H1 (cell line): Measurements from ENCODE around the gene IL2RA. TPM values are rescaled to one million over a fixed set of nuclear protein-coding genes. Genes with fewer than 3 reads are reported as not detected.

ENCODE experiments used
- CTCF ChIA-PET: fragments of 300-600 bp; sonication (Branson Sonifier 250); formaldehyde crosslinking; loops from one replicate; lab custom pipeline; 2021; ENCODE audit not compliant: partially characterized antibody; lab: Charles Lee
- POLR2A ChIA-PET: fragments of 300-600 bp; sonication (Branson Sonifier 250); formaldehyde crosslinking; loops from one replicate; lab custom pipeline; 2021; ENCODE audit warnings: inconsistent platforms; ENCODE audit not compliant: partially characterized antibody; lab: Charles Lee
- DNase-seq, 2 experiments: peaks; one replicate each; pipeline versions ENCODE4 v3.0.0 to v3.0.0-alpha.2; 2010 to 2022; ENCODE audit warnings: low spot score in 2 of 2, low read depth in 1 of 2, mixed read lengths in 1 of 2
- FAIRE-seq: peaks from 2 replicates; lab custom pipeline; 2011; peaks lifted over from hg19 to GRCh38; lab: Jason Lieb, UNC
- H2AFZ ChIP-seq: 2 replicates; pipeline ENCODE4 v1.8.1; 2012; ENCODE audit warnings: low read length, inconsistent platforms
- H2AK5ac ChIP-seq: 2 replicates; pipeline ENCODE4 v1.6.1; 2013; ENCODE audit warnings: low read depth, low read length
- H2BK120ac ChIP-seq: replicated peaks from 2 replicates; pipeline ENCODE3; 2013; ENCODE audit warnings: low read depth, low read length, inconsistent platforms
- H2BK12ac ChIP-seq: 2 replicates; pipeline ENCODE4 v1.6.1; 2013; ENCODE audit warnings: low read depth, low read length
- H2BK15ac ChIP-seq: 2 replicates; pipeline ENCODE4 v1.6.1; 2013; ENCODE audit warnings: low read length
- H2BK20ac ChIP-seq: 2 replicates; pipeline ENCODE4 v1.6.1; 2013; ENCODE audit warnings: low read length
- H2BK5ac ChIP-seq: 2 replicates; pipeline ENCODE4 v1.6.1; 2013; ENCODE audit warnings: low read depth, low read length
- H3K14ac ChIP-seq: 2 replicates; pipeline ENCODE4 v1.6.1; 2013; ENCODE audit warnings: inconsistent platforms; ENCODE audit not compliant: insufficient read length
- H3K18ac ChIP-seq: 2 replicates; pipeline ENCODE4 v1.6.1; 2013; ENCODE audit warnings: low read length; ENCODE audit errors: extremely low read depth
- H3K23ac ChIP-seq: 2 replicates; pipeline ENCODE4 v1.6.1; 2013; ENCODE audit warnings: inconsistent platforms; ENCODE audit not compliant: insufficient read length
- H3K23me2 ChIP-seq: 2 replicates; pipeline ENCODE4 v1.6.1; 2013; ENCODE audit warnings: low read depth, low read length
- H3K27ac ChIP-seq: 2 replicates; pipeline ENCODE4 v1.6.1; 2011; ENCODE audit warnings: low read depth, low read length, inconsistent platforms
- H3K27me3 ChIP-seq, 4 experiments: replicated peaks in 1 of 4; 1 replicate in 1 of 4; 2 replicates in 3 of 4; pipeline versions ENCODE4 v1.6.1 to v1.8.1; 2011 to 2013; ENCODE audit warnings: low read length in 3 of 4, mild to moderate bottlenecking in 3 of 4, inconsistent platforms in 2 of 4, mixed read lengths in 2 of 4, moderate library complexity in 1 of 4; ENCODE audit not compliant: control insufficient read depth in 3 of 4, insufficient read depth in 3 of 4; ENCODE audit errors: extremely low read depth in 1 of 4
- H3K36me3 ChIP-seq, 4 experiments: 2 replicates each; pipeline versions ENCODE4 v1.6.1 to v1.8.1; 2011 to 2013; ENCODE audit warnings: mild to moderate bottlenecking in 4 of 4, low read length in 3 of 4, moderate library complexity in 2 of 4, control low read depth in 1 of 4, inconsistent platforms in 1 of 4; ENCODE audit not compliant: insufficient read depth in 4 of 4, control insufficient read depth in 2 of 4
- H3K4ac ChIP-seq: replicated peaks from 2 replicates; pipeline ENCODE3; 2013; ENCODE audit warnings: low read length, low read depth, mixed read lengths, inconsistent platforms; ENCODE audit not compliant: insufficient read length
- H3K4me1 ChIP-seq, 4 experiments: replicated peaks in 1 of 4; 1 replicate in 1 of 4; 2 replicates in 3 of 4; pipeline versions ENCODE4 v1.6.1 to v1.8.1; 2011 to 2013; ENCODE audit warnings: low read length in 3 of 4, inconsistent platforms in 2 of 4, mixed read lengths in 1 of 4; ENCODE audit not compliant: insufficient read depth in 4 of 4, control insufficient read depth in 3 of 4
- H3K4me2 ChIP-seq, 2 experiments: 2 replicates each; pipeline versions ENCODE4 v1.6.1 to v1.8.1; 2011 to 2013; ENCODE audit warnings: low read depth in 2 of 2, low read length in 2 of 2, control low read depth in 1 of 2, inconsistent platforms in 1 of 2, mild to moderate bottlenecking in 1 of 2; ENCODE audit not compliant: insufficient read depth in 1 of 2
- H3K4me3 ChIP-seq, 4 experiments: fragments of 200-600, 300-600 bp in 1 of 4; sonication (generic), shearing (Covaris generic), sonication (Bioruptor Twin) in 1 of 4; 2 replicates each; pipeline versions ENCODE4 v1.5.1 to v1.8.1; 2011 to 2016; ENCODE audit warnings: low read length in 4 of 4, low read depth in 3 of 4, control low read depth in 2 of 4, inconsistent platforms in 2 of 4, mild to moderate bottlenecking in 2 of 4, mixed read lengths in 1 of 4, moderate library complexity in 1 of 4; ENCODE audit not compliant: insufficient read depth in 2 of 4; ENCODE audit errors: extremely low read depth in 1 of 4
- H3K56ac ChIP-seq: replicated peaks from 2 replicates; pipeline ENCODE3; 2013; ENCODE audit warnings: low read depth, mild to moderate bottlenecking, mixed read lengths, low read length, inconsistent platforms; ENCODE audit not compliant: insufficient read length
- H3K79me1 ChIP-seq: 2 replicates; pipeline ENCODE4 v1.6.1; 2013; ENCODE audit warnings: low read depth, low read length, control low read depth
- H3K79me2 ChIP-seq, 2 experiments: 2 replicates each; pipeline versions ENCODE4 v1.6.1 to v1.8.1; 2012 to 2013; ENCODE audit warnings: low read length in 2 of 2, mild to moderate bottlenecking in 2 of 2, inconsistent platforms in 1 of 2; ENCODE audit not compliant: insufficient read depth in 2 of 2, control insufficient read depth in 1 of 2
- H3K9ac ChIP-seq, 4 experiments: replicated peaks in 1 of 4; 1 replicate in 1 of 4; 2 replicates in 3 of 4; pipeline versions ENCODE4 v1.6.1 to v1.8.1; 2011 to 2013; ENCODE audit warnings: low read depth in 3 of 4, low read length in 3 of 4, control low read depth in 2 of 4, mild to moderate bottlenecking in 2 of 4, moderate library complexity in 2 of 4, inconsistent platforms in 1 of 4; ENCODE audit errors: extremely low read depth in 1 of 4
- H3K9me3 ChIP-seq, 2 experiments: 2 replicates each; pipeline versions ENCODE4 v1.6.1 to v1.8.1; 2012 to 2013; ENCODE audit warnings: mild to moderate bottlenecking in 2 of 2, moderate library complexity in 2 of 2, control low read depth in 1 of 2, inconsistent platforms in 1 of 2, low read depth in 1 of 2, low read length in 1 of 2, mixed read lengths in 1 of 2; ENCODE audit not compliant: insufficient read depth in 2 of 2
- H4K20me1 ChIP-seq, 2 experiments: replicated peaks in 1 of 2; 2 replicates each; pipeline versions ENCODE3 to v1.8.1; 2011 to 2013; ENCODE audit warnings: inconsistent platforms in 2 of 2, low read length in 2 of 2, mild to moderate bottlenecking in 1 of 2; ENCODE audit not compliant: insufficient read depth in 2 of 2, control insufficient read depth in 1 of 2
- H4K5ac ChIP-seq: 2 replicates; pipeline ENCODE4 v1.6.1; 2013; ENCODE audit warnings: low read length, low read depth, mixed read lengths, inconsistent platforms; ENCODE audit not compliant: insufficient read length
- H4K8ac ChIP-seq: 2 replicates; pipeline ENCODE4 v1.8.0; 2013; ENCODE audit warnings: mild to moderate bottlenecking, moderate library complexity, low read length, inconsistent platforms; ENCODE audit not compliant: insufficient read depth; ENCODE audit errors: extremely low read depth
- H4K91ac ChIP-seq: replicated peaks from 2 replicates; pipeline ENCODE3; 2013; ENCODE audit warnings: low read length, mixed read lengths, inconsistent platforms; ENCODE audit not compliant: insufficient read length
- FOSL1 ChIP-seq: IDR thresholded peaks from 2 replicates; pipeline ENCODE4 v1.6.1; 2011; ENCODE audit warnings: mild to moderate bottlenecking, low read depth, low read length, moderate library complexity; ENCODE audit not compliant: insufficient read depth
- SRF ChIP-seq: IDR thresholded peaks from 2 replicates; pipeline ENCODE4 v1.6.1; 2011; ENCODE audit warnings: mild to moderate bottlenecking, low read depth, low read length, moderate library complexity
- WGBS, 2 experiments: shearing (Covaris generic) in 1 of 2; methylation state at CpG; one replicate each; pipeline versions ENCODE4 v1.1.6 to v1.1.7; 2013 to 2015; ENCODE audit warnings: low lambda C conversion rate in 2 of 2, mixed read lengths in 2 of 2, inconsistent platforms in 1 of 2, low coverage in 1 of 2, missing lambda C conversion rate in 1 of 2; ENCODE audit not compliant: insufficient replicate concordance in 2 of 2, insufficient coverage in 1 of 2, insufficient read length in 1 of 2; ENCODE audit errors: extremely low coverage in 1 of 2, missing lambda C conversion rate in 1 of 2; 5-methylcytosine and 5-hydroxymethylcytosine counted together
- long read RNA-seq, 2 experiments: library from RNA in 1 of 2; library from capped mRNA in 1 of 2; stranded (forward); transcript quantifications; one replicate each; pipeline ENCODE4 v2.0.0, GENCODE V29; 2021; ENCODE audit warnings: inconsistent platforms in 1 of 2
- polyA minus RNA-seq, 3 experiments: library from RNA; depleted of rRNA, polyadenylated mRNA; stranded (reverse); fragments of >200 nt; gene quantifications; 1 replicate in 2 of 3; 2 replicates in 1 of 3; pipeline ENCODE4 v1.2.3, GENCODE V29; 2011
- polyA plus RNA-seq, 7 experiments: library from polyadenylated mRNA; depleted of rRNA in 3 of 7; stranded (reverse) in 5 of 7; unstranded in 2 of 7; fragments of >200 nt in 5 of 7; fragments of 200-250 nt in 2 of 7; gene quantifications; 1 replicate in 5 of 7; 2 replicates in 1 of 7; 4 replicates in 1 of 7; pipeline versions ENCODE4 v1.2.1 to v1.2.3, GENCODE V29; 2011 to 2013; ENCODE audit warnings: missing spikeins in 2 of 7, mixed read lengths in 2 of 7
- total RNA-seq: library from RNA; stranded (reverse); fragmentation: NEBNext Ultra II Directional; extraction: Animal tissue kit (Norgen Biotek cat#: 25700); gene quantifications from 2 replicates; pipeline ENCODE4 v1.2.1, GENCODE V29; 2021

The IL2RA gene
- total RNA-seq = not detected in 2 replicates
- polyA plus RNA-seq (2011; rRNA removed) = not detected in 2 replicates
- polyA plus RNA-seq (2011; cell fraction: cytosol; rRNA removed) = not detected
- polyA plus RNA-seq (2011; cell fraction: nucleus; rRNA removed) = not detected
- polyA plus RNA-seq (2012, experiment 1 of 2) = not detected in 4 replicates
- polyA plus RNA-seq (2012, experiment 2 of 2) = not detected
- polyA plus RNA-seq (2013, experiment 1 of 2) = not detected
- polyA plus RNA-seq (2013, experiment 2 of 2) = not detected
- not detected in 2 replicates for polyA minus RNA-seq (2011; rRNA and poly(A)+ RNA removed)
- polyA minus RNA-seq (2011; cell fraction: cytosol; rRNA and poly(A)+ RNA removed) = not detected
- polyA minus RNA-seq (2011; cell fraction: nucleus; rRNA and poly(A)+ RNA removed) = not detected
- long read RNA-seq, experiment 1 = 0 reads
- long read RNA-seq, experiment 2 = 0 reads

DNA sequence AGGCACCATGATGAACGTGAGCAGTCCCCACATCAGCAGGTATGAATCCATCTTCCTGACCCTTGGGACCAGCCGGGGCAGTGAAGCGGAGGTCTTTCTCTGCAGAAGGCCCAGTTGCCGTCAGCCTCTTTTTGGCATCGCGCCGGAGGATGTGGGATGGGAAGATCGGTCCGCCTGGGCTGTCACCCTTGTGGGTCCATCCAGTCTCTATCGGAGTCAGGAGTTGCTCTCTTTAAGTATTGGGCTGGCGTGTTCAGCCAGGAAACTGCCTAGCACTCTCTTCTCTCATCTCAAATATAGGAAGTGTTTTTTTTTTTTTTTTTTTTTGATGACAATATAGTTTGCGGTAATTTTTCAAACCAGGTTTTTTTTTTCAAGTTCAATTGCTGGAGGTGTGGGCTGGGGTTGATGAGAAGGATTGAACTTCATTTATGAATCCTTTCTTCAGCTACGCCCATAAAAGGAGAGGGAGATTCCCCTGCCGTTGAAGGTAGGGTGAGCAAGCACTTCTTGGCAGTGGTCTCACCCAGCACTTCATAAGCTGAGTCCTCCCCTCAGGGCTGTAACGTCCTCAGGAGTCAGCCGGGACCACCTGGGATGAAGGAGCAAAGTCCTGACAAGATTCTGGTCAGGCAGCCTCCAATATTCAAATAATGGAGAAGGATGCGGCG, at the start of gene IL2RA:
Gene IL2RA, minus strand, starts transcription at position 267 of the 671 bp plus-strand sequence. Its CDS starts 216 bp downstream, at position 51.
- Histone ChIP-seq H3K4ac (no peak within 1 kb of the TSS), H3K36me3 (no peaks in the 10 kb centered on the region), H3K23me2 (no peaks in the 10 kb centered on the region), H2AFZ (no peak within 1 kb of the TSS), H2BK20ac (no peak within 1 kb of the TSS; the same call in 1 of the 2 replicates), H3K27ac (no peak within 1 kb of the TSS), H3K79me2 (no peaks in the 10 kb centered on the region), H3K9me3 (no peaks in the 10 kb centered on the region), H3K4me3 (no peak within 1 kb of the TSS), H3K4me1 (no peaks in the 10 kb centered on the region), H3K56ac (no peak within 1 kb of the TSS), H4K8ac (no peak within 1 kb of the TSS), H2BK5ac (no peak within 1 kb of the TSS), H2BK120ac (no peak within 1 kb of the TSS), H3K4me2 (no peak within 1 kb of the TSS), H2BK12ac (no peak within 1 kb of the TSS), H3K9ac (no peak within 1 kb of the TSS), H3K79me1 (no peaks in the 10 kb centered on the region), H2BK15ac (no peak within 1 kb of the TSS), H3K23ac (no peak within 1 kb of the TSS), H4K91ac (no peak within 1 kb of the TSS), H3K18ac (no peak within 1 kb of the TSS), H3K14ac (no peak within 1 kb of the TSS), H3K27me3 (no peaks in the 10 kb centered on the region), H4K20me1 (no peaks in the 10 kb centered on the region), H2AK5ac (no peak within 1 kb of the TSS), H4K5ac (no peak within 1 kb of the TSS)
- POLR2A ChIA-PET = no interaction called here
- FAIRE-seq (no peak), DNase-seq (no peak)
- WGBS, 2 experiments = 85% methylated on average over 16 of the region's 18 CpGs; no CpG with 5 or more reads in 1 of the 2 experiments
- no peak for TF ChIP-seq FOSL1
- peak; percentile 80 for TF ChIP-seq SRF
- CTCF ChIA-PET = interaction anchor here (0.8 kb wide), 1 partner anchor 142 kb away, joined by 3 read pairs; no protein-coding TSS in a partner anchor
